Activated T-cell treated with anti-CD3 and anti-CD28 coated beads for 48 hours (primary cell): ENCODE measurements around the gene PLIN5.
A peak's percentile ranks its signal among the peaks of the same experiment; 100 is the strongest.

ENCODE experiments used
- DNase-seq: peaks from one replicate; pipeline ENCODE4 v3.0.0-alpha.2; 2020; ENCODE audit warnings: low read depth

The PLIN5 gene

GRCh38 chr19:4534836-4535658 is at the start of gene PLIN5:
Gene PLIN5, minus strand, starts transcription at chr19:4535224. Its CDS starts 1,150 bp downstream, at chr19:4534074.
- DNase-seq: peak; percentile 34

- no peak for DNase-seq
Observed at GRCh38 chr19:4583961-4584669, 49.1 kb upstream of the PLIN5 start.

GRCh38 chr19:4582980-4583842 is 48.2 kb upstream of the PLIN5 start:
- no peak for DNase-seq

- DNase-seq: no peak
Observed at GRCh38 chr19:4581666-4582553, 46.9 kb upstream of the PLIN5 start.

GRCh38 chr19:4580961-4581665 is 46.1 kb upstream of the PLIN5 start:
- no peak for DNase-seq

GRCh38 chr19:4580021-4580901 is 45.2 kb upstream of the PLIN5 start:
- DNase-seq: no peak

GRCh38 chr19:4579389-4579788 is 44.4 kb upstream of the PLIN5 start:
- no peak for DNase-seq

GRCh38 chr19:4578552-4579248 is 43.7 kb upstream of the PLIN5 start:
- no peak for DNase-seq

- DNase-seq: no peak
Observed at GRCh38 chr19:4577020-4577782, 42.2 kb upstream of the PLIN5 start.

GRCh38 chr19:4576016-4576933 is 41.3 kb upstream of the PLIN5 start:
- DNase-seq: peak; percentile 64

- DNase-seq: no peak
Observed at GRCh38 chr19:4575267-4576015, 40.4 kb upstream of the PLIN5 start.

- no peak for DNase-seq
Observed at GRCh38 chr19:4573682-4574081, 38.7 kb upstream of the PLIN5 start.

GRCh38 chr19:4571305-4571917 is 36.4 kb upstream of the PLIN5 start:
- no peak for DNase-seq

- DNase-seq: no peak
Observed at GRCh38 chr19:4570916-4571304, 35.9 kb upstream of the PLIN5 start.

- DNase-seq: no peak
Observed at GRCh38 chr19:4570402-4570801, 35.4 kb upstream of the PLIN5 start.

- DNase-seq: no peak
Observed at GRCh38 chr19:4568886-4569285, 33.9 kb upstream of the PLIN5 start.
